ENCODE measurements around the gene MCM5. TPM values are rescaled to one million over a fixed set of nuclear protein-coding genes. Genes with fewer than 3 reads are reported as not detected.
"Not testable (repeated sequence)": the region's sequence is repeated elsewhere in the genome, so short reads cannot be mapped to it uniquely, and the experiment has no call there.

The MCM5 gene
- total RNA-seq, 4 donors from 2014 or later = 16.5 to 102 (median 21.5) TPM

- TF ChIP-seq CTCF (IDR thresholded peaks at IDR 0.05) = no peak
- TF ChIP-seq POLR2A (IDR thresholded peaks at IDR 0.05) = no peak
- DNase-seq = no peak
- Histone ChIP-seq H3K36me3 (no peaks in the 10 kb centered on the region), H3K27me3 (no peaks in the 10 kb centered on the region), H3K27ac (no peak overlapping the region), H3K4me1 (peaks cover 0 to 9% (median 0%) of the 10 kb centered on the region in 4 donors), H3K9me3 (peaks cover 0 to 12% (median 5%) of the 10 kb centered on the region in 4 donors), H3K4me3 (no peak overlapping the region)
Measured at GRCh38 chr22:35434061-35434710, 34.2 kb downstream of the MCM5 start.

- DNase-seq = no peak
- Histone ChIP-seq H3K36me3 (no peaks in the 10 kb centered on the region), H3K4me1 (peaks cover 0 to 9% (median 0%) of the 10 kb centered on the region in 4 donors), H3K27me3 (no peaks in the 10 kb centered on the region), H3K27ac (no peak overlapping the region), H3K9me3 (peaks cover 0 to 12% (median 5%) of the 10 kb centered on the region in 4 donors), H3K4me3 (no peak overlapping the region)
- TF ChIP-seq CTCF (IDR thresholded peaks at IDR 0.05) (no peak), POLR2A (IDR thresholded peaks at IDR 0.05) (no peak)
Measured at GRCh38 chr22:35435201-35435740, 35.3 kb downstream of the MCM5 start.

DNA sequence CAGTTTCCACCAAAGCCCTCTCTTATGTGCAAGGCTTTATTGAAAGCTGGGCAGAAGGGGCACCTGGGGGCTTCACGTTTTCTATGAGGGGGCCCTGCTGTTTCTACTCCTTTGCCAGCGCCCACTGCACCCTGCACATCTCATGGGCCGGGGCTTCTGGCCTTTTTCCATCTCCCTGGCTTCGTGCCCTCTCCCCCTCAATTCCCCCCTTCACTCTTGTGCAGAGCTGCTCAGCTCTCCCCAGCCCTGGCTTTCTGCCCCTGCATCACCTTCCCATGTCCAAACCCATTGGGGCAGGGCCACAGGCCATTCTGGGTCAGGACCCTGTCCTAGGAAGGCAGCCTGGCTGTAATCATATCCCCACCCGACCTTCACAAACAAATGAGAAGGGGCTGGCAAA, 36.5 kb downstream of the MCM5 start:
- H3K4me1 ChIP-seq = peaks cover 0 to 4% (median 0%) of the 10 kb centered on the region in 4 donors
- H3K27me3 ChIP-seq = no peaks in the 10 kb centered on the region
- peaks cover 0 to 12% (median 5%) of the 10 kb centered on the region in 4 donors for H3K9me3 ChIP-seq
- no peak overlapping the region for H3K4me3 ChIP-seq
- H3K36me3 ChIP-seq = no peaks in the 10 kb centered on the region
- no peak overlapping the region for H3K27ac ChIP-seq
- TF ChIP-seq CTCF (IDR thresholded peaks at IDR 0.05) = no peak
- TF ChIP-seq POLR2A (IDR thresholded peaks at IDR 0.05) = no peak
- no peak for DNase-seq

GRCh38 chr22:35437049-35437448, 37.1 kb downstream of the MCM5 start:
- TF ChIP-seq POLR2A (IDR thresholded peaks at IDR 0.05) = no peak
- TF ChIP-seq CTCF (IDR thresholded peaks at IDR 0.05) = no peak
- Histone ChIP-seq H3K27me3 (no peaks in the 10 kb centered on the region), H3K9me3 (peaks cover 0 to 12% (median 5%) of the 10 kb centered on the region in 4 donors), H3K27ac (no peak overlapping the region), H3K36me3 (no peaks in the 10 kb centered on the region), H3K4me3 (no peak overlapping the region), H3K4me1 (no peaks in the 10 kb centered on the region)
- no peak for DNase-seq

DNA sequence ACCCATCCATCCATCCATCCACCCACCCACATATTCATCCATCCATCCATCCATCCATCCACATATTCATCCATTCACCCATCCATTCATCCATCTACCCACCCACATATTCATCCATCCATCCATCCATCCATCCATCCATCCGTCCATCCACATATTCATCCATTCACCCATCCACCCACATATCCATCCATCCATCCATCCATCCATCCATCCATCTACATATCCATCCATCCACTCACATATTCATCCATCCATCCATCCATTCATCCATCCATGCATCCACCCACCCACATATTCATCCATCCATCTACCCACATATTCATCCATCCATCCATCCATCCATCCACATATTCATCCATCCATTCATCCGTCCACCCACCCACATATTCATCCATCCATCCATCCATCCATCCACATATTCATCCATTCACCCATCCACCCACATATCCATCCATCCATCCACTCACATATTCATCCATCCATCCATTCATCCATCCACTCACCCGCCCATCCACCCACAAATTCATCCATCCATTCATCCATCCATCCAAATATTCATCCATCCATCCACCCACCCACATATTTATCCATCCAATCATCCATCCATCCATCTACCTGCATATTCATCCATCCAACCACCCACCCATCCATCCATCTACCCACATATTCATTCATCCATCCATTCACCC, 38.9 kb downstream of the MCM5 start:
- not testable (repeated sequence) for H3K9me3 ChIP-seq, H3K27ac ChIP-seq, H3K27me3 ChIP-seq, H3K36me3 ChIP-seq, H3K4me1 ChIP-seq, DNase-seq, H3K4me3 ChIP-seq

- Histone ChIP-seq H3K9me3 (no peaks in the 10 kb centered on the region), H3K4me3 (no peak overlapping the region), H3K27me3 (no peaks in the 10 kb centered on the region), H3K27ac (no peak overlapping the region), H3K4me1 (no peaks in the 10 kb centered on the region), H3K36me3 (no peaks in the 10 kb centered on the region)
- DNase-seq = no peak
- no peak for TF ChIP-seq CTCF (IDR thresholded peaks at IDR 0.05)
- TF ChIP-seq POLR2A (IDR thresholded peaks at IDR 0.05) = no peak
Measured at GRCh38 chr22:35439365-35439717, 39.4 kb downstream of the MCM5 start.
